ENCODE measurements around the gene XKR8.

DNA sequence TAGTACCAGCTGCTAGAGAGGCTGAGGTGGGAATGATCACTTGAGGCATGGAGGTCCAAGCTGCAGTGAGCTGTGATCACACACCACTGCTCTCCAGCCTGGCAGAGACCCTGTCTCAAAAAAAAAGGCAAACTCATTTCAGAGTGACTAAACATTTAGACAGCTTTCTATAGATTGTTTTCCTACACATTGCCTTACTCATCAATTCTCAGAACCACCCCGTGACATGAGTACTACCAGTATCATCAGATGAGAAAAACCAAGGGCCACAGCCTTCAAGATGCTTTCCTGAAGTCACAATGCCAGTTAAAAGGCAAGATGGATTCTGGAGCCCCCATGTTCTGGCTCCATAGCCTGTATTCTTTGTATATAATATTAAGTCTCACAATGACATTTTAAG lies 47.3 kb upstream of the XKR8 start:
- TF ChIP-seq, protein P1, sequence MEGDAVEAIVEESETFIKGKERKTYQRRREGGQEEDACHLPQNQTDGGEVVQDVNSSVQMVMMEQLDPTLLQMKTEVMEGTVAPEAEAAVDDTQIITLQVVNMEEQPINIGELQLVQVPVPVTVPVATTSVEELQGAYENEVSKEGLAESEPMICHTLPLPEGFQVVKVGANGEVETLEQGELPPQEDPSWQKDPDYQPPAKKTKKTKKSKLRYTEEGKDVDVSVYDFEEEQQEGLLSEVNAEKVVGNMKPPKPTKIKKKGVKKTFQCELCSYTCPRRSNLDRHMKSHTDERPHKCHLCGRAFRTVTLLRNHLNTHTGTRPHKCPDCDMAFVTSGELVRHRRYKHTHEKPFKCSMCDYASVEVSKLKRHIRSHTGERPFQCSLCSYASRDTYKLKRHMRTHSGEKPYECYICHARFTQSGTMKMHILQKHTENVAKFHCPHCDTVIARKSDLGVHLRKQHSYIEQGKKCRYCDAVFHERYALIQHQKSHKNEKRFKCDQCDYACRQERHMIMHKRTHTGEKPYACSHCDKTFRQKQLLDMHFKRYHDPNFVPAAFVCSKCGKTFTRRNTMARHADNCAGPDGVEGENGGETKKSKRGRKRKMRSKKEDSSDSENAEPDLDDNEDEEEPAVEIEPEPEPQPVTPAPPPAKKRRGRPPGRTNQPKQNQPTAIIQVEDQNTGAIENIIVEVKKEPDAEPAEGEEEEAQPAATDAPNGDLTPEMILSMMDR (IDR thresholded peaks at IDR 0.05) = no peak
- TF ChIP-seq POLR2A (IDR thresholded peaks at IDR 0.05) = no peak
